ENCODE measurements around the gene UNC93B1.

Gene UNC93B1

GRCh38 chr11:68040101-68040956, 36.4 kb upstream of the UNC93B1 start:
- DNase-seq (ENCODE audit: low read depth), result peak; percentile 25

- DNase-seq (ENCODE audit: low read depth), result no peak
Observed at GRCh38 chr11:68039526-68040086, 35.7 kb upstream of the UNC93B1 start.

GRCh38 chr11:68038718-68039525, 35.0 kb upstream of the UNC93B1 start, which contains the start of gene TCIRG1:
Gene TCIRG1, plus strand, starts transcription at chr11:68039025. Its CDS starts 2,247 bp downstream, at chr11:68041272.
- peak; percentile 34 for DNase-seq (ENCODE audit: low read depth)

- DNase-seq (ENCODE audit: low read depth), result no peak
Observed at GRCh38 chr11:68038226-68038717, 34.4 kb upstream of the UNC93B1 start.

GRCh38 chr11:68037411-68038225, 33.7 kb upstream of the UNC93B1 start:
- DNase-seq (ENCODE audit: low read depth), result no peak

GRCh38 chr11:68036717-68037239, 32.9 kb upstream of the UNC93B1 start:
- DNase-seq (ENCODE audit: low read depth), result no peak

GRCh38 chr11:68036141-68036716, 32.3 kb upstream of the UNC93B1 start:
- DNase-seq (ENCODE audit: low read depth), result no peak

GRCh38 chr11:68035266-68035876, 31.5 kb upstream of the UNC93B1 start:
- no peak for DNase-seq (ENCODE audit: low read depth)

GRCh38 chr11:68033708-68034045, 29.8 kb upstream of the UNC93B1 start:
- DNase-seq (ENCODE audit: low read depth), result no peak

GRCh38 chr11:68032997-68033707, 29.3 kb upstream of the UNC93B1 start:
- no peak for DNase-seq (ENCODE audit: low read depth)

- DNase-seq (ENCODE audit: low read depth), result no peak
Observed at GRCh38 chr11:68032003-68032402, 28.1 kb upstream of the UNC93B1 start.

- no peak for DNase-seq (ENCODE audit: low read depth)
Observed at GRCh38 chr11:68031144-68031464, 27.2 kb upstream of the UNC93B1 start.

- DNase-seq (ENCODE audit: low read depth), result peak; percentile 97
Observed at GRCh38 chr11:68030318-68031143, 26.6 kb upstream of the UNC93B1 start, which contains the start of gene NDUFS8. Gene NDUFS8, plus strand, starts transcription at chr11:68030681. Its CDS starts 1,471 bp downstream, at chr11:68032152.

GRCh38 chr11:68028802-68029545, 25.1 kb upstream of the UNC93B1 start:
- DNase-seq (ENCODE audit: low read depth), result no peak

GRCh38 chr11:68027667-68028066, 23.8 kb upstream of the UNC93B1 start:
- DNase-seq (ENCODE audit: low read depth), result no peak

GRCh38 chr11:68026391-68027105, 22.7 kb upstream of the UNC93B1 start:
- no peak for DNase-seq (ENCODE audit: low read depth)

GRCh38 chr11:68025047-68025446, 21.1 kb upstream of the UNC93B1 start:
- no peak for DNase-seq (ENCODE audit: low read depth)

GRCh38 chr11:68024508-68024907, 20.6 kb upstream of the UNC93B1 start:
- no peak for DNase-seq (ENCODE audit: low read depth)
